Stimulated activated CD4-positive, alpha-beta T cell treated with anti-CD3 and anti-CD28 coated beads, TNF-alpha, amount 100 ng/mL, for 1 hour (primary cell): Measurements from ENCODE around the gene CBR3.

Experiments used
- DNase-seq, 3 donors: peaks; one replicate each; pipeline ENCODE4 v3.0.0-alpha.2; 2020; ENCODE audit warnings: low read depth in 3 of 3, low spot score in 1 of 3

The CBR3 gene

GRCh38 chr21:36155603-36156338 lies 20.9 kb downstream of the CBR3 start:
- DNase-seq = no peak

GRCh38 chr21:36156339-36156814 lies 21.5 kb downstream of the CBR3 start:
- peak; percentile 100 for DNase-seq

GRCh38 chr21:36156815-36157670 lies 22.2 kb downstream of the CBR3 start, which contains the start of gene DOP1B:
Gene DOP1B (plus strand): TSS chr21:36156824. CDS start chr21:36164734, 7,910 bp downstream.
- no peak for DNase-seq

- no peak for DNase-seq
Observed at GRCh38 chr21:36159356-36159921, 24.6 kb downstream of the CBR3 start.

GRCh38 chr21:36160850-36161178 lies 25.9 kb downstream of the CBR3 start:
- no peak for DNase-seq

GRCh38 chr21:36162631-36163030 lies 27.8 kb downstream of the CBR3 start:
- no peak for DNase-seq

GRCh38 chr21:36163750-36164741 lies 29.2 kb downstream of the CBR3 start:
- DNase-seq = no peak

GRCh38 chr21:36165356-36165755 lies 30.5 kb downstream of the CBR3 start:
- no peak for DNase-seq

GRCh38 chr21:36166705-36167104 lies 31.8 kb downstream of the CBR3 start:
- no peak for DNase-seq

GRCh38 chr21:36167541-36167940 lies 32.7 kb downstream of the CBR3 start:
- no peak for DNase-seq

- DNase-seq = no peak
Observed at GRCh38 chr21:36169470-36170128, 34.7 kb downstream of the CBR3 start.

- DNase-seq = no peak
Observed at GRCh38 chr21:36170823-36171222, 35.9 kb downstream of the CBR3 start.

GRCh38 chr21:36171336-36171735 lies 36.5 kb downstream of the CBR3 start:
- DNase-seq = no peak

- DNase-seq = no peak
Observed at GRCh38 chr21:36171741-36172331, 37.0 kb downstream of the CBR3 start.

GRCh38 chr21:36174780-36175179 lies 39.9 kb downstream of the CBR3 start:
- no peak for DNase-seq

- DNase-seq = no peak
Observed at GRCh38 chr21:36175771-36176565, 41.1 kb downstream of the CBR3 start.

- no peak for DNase-seq
Observed at GRCh38 chr21:36178349-36178748, 43.5 kb downstream of the CBR3 start.

GRCh38 chr21:36179145-36179544 lies 44.3 kb downstream of the CBR3 start:
- no peak for DNase-seq

- DNase-seq = no peak
Observed at GRCh38 chr21:36180963-36181362, 46.1 kb downstream of the CBR3 start.
